RWPE1 (cell line): Measurements from ENCODE around the gene MAGI1.

Source experiments
- CTCF ChIA-PET: fragments of 350-600 bp; sonication (Branson Sonifier 250); formaldehyde crosslinking; extraction: SDS; loops from one replicate; lab custom pipeline; 2021; lab: Yijun Ruan, JAX
- POLR2A ChIA-PET: fragments of 400-600 bp; formaldehyde crosslinking; extraction: SDS; loops from one replicate; lab custom pipeline; 2020; ENCODE audit warnings: antibody characterized with exemption; ENCODE audit not compliant: low non-redundant PET; lab: Yijun Ruan, JAX
- DNase-seq: peaks from one replicate; pipeline ENCODE4 v3.0.0; 2012; ENCODE audit warnings: low spot score
- H3K27ac ChIP-seq: fragments of 450-650 bp; 2 replicates; pipeline ENCODE4 v1.5.1; 2017
- CTCF ChIP-seq: fragments of 450-650 bp; conservative IDR thresholded peaks from 2 replicates; pipeline ENCODE4 v1.5.1; 2017; ENCODE audit warnings: low read depth, mild to moderate bottlenecking

MAGI1 gene

GRCh38 chr3:65876028-65876420 lies 162.7 kb downstream of the MAGI1 start:
- no peak for DNase-seq
- CTCF ChIA-PET, result interaction anchor here (0.7 kb wide), 1 partner anchor 256 kb away, joined by 5 read pairs; no protein-coding TSS in a partner anchor
- TF ChIP-seq CTCF, result no peak
- POLR2A ChIA-PET, result no interaction called here
- no peak overlapping the region for H3K27ac ChIP-seq

GRCh38 chr3:65875393-65876027 lies 163.2 kb downstream of the MAGI1 start:
- TF ChIP-seq CTCF, result no peak
- ChIA-PET CTCF (interaction anchor here (0.7 kb wide), 1 partner anchor 257 kb away, joined by 5 read pairs; no protein-coding TSS in a partner anchor), POLR2A (no interaction called here)
- H3K27ac ChIP-seq, result no peak overlapping the region
- DNase-seq, result no peak

GRCh38 chr3:65873869-65874268 lies 164.8 kb downstream of the MAGI1 start:
- no peak for TF ChIP-seq CTCF
- ChIA-PET CTCF (no interaction called here), POLR2A (no interaction called here)
- DNase-seq, result no peak
- H3K27ac ChIP-seq, result no peak overlapping the region

- no peak overlapping the region for H3K27ac ChIP-seq
- no peak for TF ChIP-seq CTCF
- DNase-seq, result no peak
- CTCF ChIA-PET, result no interaction called here
- POLR2A ChIA-PET, result no interaction called here
These were observed 165.7 kb downstream of the MAGI1 start for GRCh38 chr3:65873028-65873427.

- no peak for DNase-seq
- H3K27ac ChIP-seq, result no peak overlapping the region
- CTCF ChIA-PET, result interaction anchor here (0.6 kb wide), 1 partner anchor 1627 kb away, joined by 7 read pairs; no protein-coding TSS in a partner anchor
- no peak for TF ChIP-seq CTCF
- POLR2A ChIA-PET, result no interaction called here
These were observed 167.2 kb downstream of the MAGI1 start for GRCh38 chr3:65871305-65872141.

GRCh38 chr3:65869798-65870197 lies 168.9 kb downstream of the MAGI1 start:
- CTCF ChIA-PET, result no interaction called here

More at GRCh38 chr3:65869798-65870197, 168.9 kb downstream of the MAGI1 start:
- POLR2A ChIA-PET, result no interaction called here
- TF ChIP-seq CTCF, result no peak
- no peak for DNase-seq
- no peak overlapping the region for H3K27ac ChIP-seq
